CD14-positive monocyte (primary cell): ENCODE data around the gene ACAP1. TPM values are rescaled to one million over a fixed set of nuclear protein-coding genes. Genes with fewer than 3 reads are reported as not detected.
"Not testable (repeated sequence)": the region's sequence is repeated elsewhere in the genome, so short reads cannot be mapped to it uniquely, and the experiment has no call there.

Experiments
- DNase-seq, 3 donors: peaks; one replicate each; pipeline ENCODE4 v3.0.0-alpha.2; 2011 to 2022
- H2AFZ ChIP-seq: 2 replicates; pipeline ENCODE4 v1.6.0; 2012; ENCODE audit warnings: mild to moderate bottlenecking, low read depth, low read length, inconsistent platforms; ENCODE audit not compliant: insufficient read depth, poor library complexity, severe bottlenecking
- H3K27ac ChIP-seq, 2 donors: 1 replicate in 1 of 2; 2 replicates in 1 of 2; pipeline ENCODE4 v1.5.1; 2012 to 2013; ENCODE audit warnings: low read length in 2 of 2, control low read depth in 1 of 2, inconsistent platforms in 1 of 2, low read depth in 1 of 2, mild to moderate bottlenecking in 1 of 2
- H3K27me3 ChIP-seq, 2 donors: one replicate each; pipeline versions ENCODE4 v1.6.0 to v1.6.1; 2011 to 2013; ENCODE audit warnings: low read length in 2 of 2; ENCODE audit not compliant: control insufficient read depth in 2 of 2, insufficient read depth in 2 of 2
- H3K36me3 ChIP-seq, 2 donors: replicated peaks in 1 of 2; 1 replicate in 1 of 2; 2 replicates in 1 of 2; pipeline versions ENCODE4 v1.5.1 to v1.6.1; 2012 to 2013; ENCODE audit warnings: low read length in 2 of 2, control low read depth in 1 of 2, inconsistent platforms in 1 of 2, mild to moderate bottlenecking in 1 of 2; ENCODE audit not compliant: insufficient read depth in 2 of 2, control insufficient read depth in 1 of 2
- H3K4me1 ChIP-seq, 2 donors: 1 replicate in 1 of 2; 2 replicates in 1 of 2; pipeline versions ENCODE4 v1.5.1 to v1.6.1; 2012 to 2013; ENCODE audit warnings: low read length in 2 of 2, control low read depth in 1 of 2, inconsistent platforms in 1 of 2, mild to moderate bottlenecking in 1 of 2, moderate library complexity in 1 of 2; ENCODE audit not compliant: insufficient read depth in 2 of 2, control insufficient read depth in 1 of 2
- H3K4me2 ChIP-seq: replicated peaks from 2 replicates; pipeline ENCODE3; 2012; ENCODE audit warnings: low read length, moderate library complexity, mild to moderate bottlenecking; ENCODE audit not compliant: poor library complexity, severe bottlenecking; ENCODE audit errors: extremely low read depth
- H3K4me3 ChIP-seq, 3 experiments: fragments of 200-600 bp in 1 of 3; sonication (generic) in 1 of 3; replicated peaks in 1 of 3; 1 replicate in 2 of 3; 2 replicates in 1 of 3; pipeline ENCODE4 v1.5.1; 2011 to 2013; ENCODE audit warnings: low read length in 3 of 3, mild to moderate bottlenecking in 3 of 3, control low read depth in 2 of 3, low read depth in 2 of 3, inconsistent platforms in 1 of 3, moderate library complexity in 1 of 3
- H3K79me2 ChIP-seq: 2 replicates; pipeline ENCODE4 v1.6.0; 2012; ENCODE audit warnings: mild to moderate bottlenecking, control low read depth, inconsistent platforms, low read length, moderate library complexity; ENCODE audit not compliant: insufficient read depth
- H3K9ac ChIP-seq: 2 replicates; pipeline ENCODE4 v1.6.0; 2017; ENCODE audit warnings: low read length, mild to moderate bottlenecking; ENCODE audit not compliant: insufficient read depth, poor library complexity, severe bottlenecking
- H3K9me3 ChIP-seq, 2 donors: replicated peaks in 1 of 2; 1 replicate in 1 of 2; 2 replicates in 1 of 2; pipeline versions ENCODE4 v1.5.1 to v1.6.1; 2012 to 2013; ENCODE audit warnings: low read length in 2 of 2, control low read depth in 1 of 2; ENCODE audit not compliant: control insufficient read depth in 1 of 2, insufficient read depth in 1 of 2
- H4K20me1 ChIP-seq: 2 replicates; pipeline ENCODE4 v1.6.0; 2012; ENCODE audit warnings: mild to moderate bottlenecking, low read length, control low read depth, moderate library complexity; ENCODE audit not compliant: insufficient read depth
- H3K27ac Mint-ChIP-seq, 7 donors: one replicate each; pipeline ENCODE4 v1.8.0; 2020; ENCODE audit warnings: mild to moderate bottlenecking in 7 of 7, mixed read lengths in 7 of 7, moderate library complexity in 6 of 7, inconsistent platforms in 2 of 7
- H3K27me3 Mint-ChIP-seq, 3 donors: one replicate each; pipeline ENCODE4 v1.8.0; 2021 to 2022; ENCODE audit warnings: low read depth in 3 of 3, mild to moderate bottlenecking in 3 of 3, mixed read lengths in 3 of 3, moderate library complexity in 3 of 3, inconsistent platforms in 1 of 3
- H3K36me3 Mint-ChIP-seq, 2 donors: one replicate each; pipeline ENCODE4 v1.8.0; 2020; ENCODE audit warnings: mixed read lengths in 2 of 2, inconsistent platforms in 1 of 2, mild to moderate bottlenecking in 1 of 2
- H3K4me1 Mint-ChIP-seq: one replicate; pipeline ENCODE4 v1.8.0; 2020; ENCODE audit warnings: mild to moderate bottlenecking, mixed read lengths
- H3K4me3 Mint-ChIP-seq, 2 donors: one replicate each; pipeline ENCODE4 v1.8.0; 2020; ENCODE audit warnings: mild to moderate bottlenecking in 2 of 2, mixed read lengths in 2 of 2, moderate library complexity in 1 of 2
- H3K9me3 Mint-ChIP-seq, 7 donors: one replicate each; pipeline ENCODE4 v1.8.0; 2020 to 2022; ENCODE audit warnings: mixed read lengths in 7 of 7, mild to moderate bottlenecking in 6 of 7, moderate library complexity in 6 of 7, inconsistent platforms in 2 of 7
- CTCF ChIP-seq: fragments of 200-600 bp; IDR thresholded peaks from one replicate; pipeline ENCODE4 v1.8.0; 2022; ENCODE audit warnings: antibody characterized with exemption, mild to moderate bottlenecking
- WGBS: methylation state at CpG from one replicate; pipeline ENCODE4 v1.1.5; 2013; ENCODE audit warnings: missing lambda C conversion rate; ENCODE audit not compliant: insufficient coverage; 5-methylcytosine and 5-hydroxymethylcytosine counted together
- intact Hi-C, 2 donors: fragments of 100-400 bp; cut with micrococcal nuclease; formaldehyde crosslinking; loops; one replicate each; pipeline versions ENCODE4 v1.15.0 to v1.15.1; 2023
- polyA plus RNA-seq, 3 donors: library from polyadenylated mRNA; depleted of rRNA in 1 of 3; unstranded in 2 of 3; stranded (reverse) in 1 of 3; fragments of 300-500 nt in 2 of 3; fragments of >200 nt in 1 of 3; fragmentation: Illumina TruSeq in 2 of 3; gene quantifications; 1 replicate in 2 of 3; 2 replicates in 1 of 3; pipeline ENCODE4 v1.2.3, GENCODE V29; 2012 to 2021

ACAP1 gene
- polyA plus RNA-seq, 3 donors: 32.1 to 68.5 (median 40.5) TPM

GRCh38 chr17:7367083-7367482, 30.8 kb downstream of the ACAP1 start:
- 95% methylated on average over 4 of the region's 8 CpGs for WGBS
- H3K4me2 ChIP-seq: no peak overlapping the region
- TF ChIP-seq CTCF: no peak
- no peaks in the 10 kb centered on the region for H3K9me3 ChIP-seq
- no peaks in the 10 kb centered on the region for H4K20me1 ChIP-seq
- H3K79me2 ChIP-seq: no peaks in the 10 kb centered on the region
- H3K9ac ChIP-seq: no peak overlapping the region
- no peak for DNase-seq
- no peak overlapping the region for H2AFZ ChIP-seq
- peaks cover 8 to 15% (median 14%) of the 10 kb centered on the region in 3 donors for H3K27me3 Mint-ChIP-seq
- no peaks in the 10 kb centered on the region for H3K4me1 ChIP-seq
- no peaks in the 10 kb centered on the region for H3K36me3 Mint-ChIP-seq
- no peaks in the 10 kb centered on the region for H3K36me3 ChIP-seq
- H3K4me1 Mint-ChIP-seq: peaks cover 2% of the 10 kb centered on the region
- H3K27me3 ChIP-seq: no peaks in the 10 kb centered on the region
- no peak overlapping the region for H3K27ac Mint-ChIP-seq
- intact Hi-C loops: no loop called here
- no peak overlapping the region for H3K4me3 ChIP-seq
- no peak overlapping the region for H3K27ac ChIP-seq
- H3K9me3 Mint-ChIP-seq: no peaks in the 10 kb centered on the region
- H3K4me3 Mint-ChIP-seq: no peak overlapping the region

- no peaks in the 10 kb centered on the region for H3K36me3 Mint-ChIP-seq
- no peak overlapping the region for H3K27ac Mint-ChIP-seq
- H3K9ac ChIP-seq: no peak overlapping the region
Observed at GRCh38 chr17:7367918-7368598, 31.7 kb downstream of the ACAP1 start.

GRCh38 chr17:7368599-7368994, 32.3 kb downstream of the ACAP1 start:
- H3K27ac ChIP-seq, H3K79me2 ChIP-seq, H3K9ac ChIP-seq, H3K4me3 Mint-ChIP-seq, intact Hi-C loops, H3K9me3 Mint-ChIP-seq, H3K9me3 ChIP-seq, H4K20me1 ChIP-seq, H3K4me2 ChIP-seq, DNase-seq, H3K36me3 Mint-ChIP-seq, H2AFZ ChIP-seq, H3K4me1 ChIP-seq, H3K27ac Mint-ChIP-seq, H3K36me3 ChIP-seq, H3K27me3 ChIP-seq, H3K4me1 Mint-ChIP-seq, H3K4me3 ChIP-seq: not testable (repeated sequence)
- peaks cover 6 to 18% (median 14%) of the 10 kb centered on the region in 3 donors for H3K27me3 Mint-ChIP-seq
- whole genome bisulfite sequencing: 94% methylated on average over 4 of the region's 5 CpGs

More at GRCh38 chr17:7367918-7368598, 31.7 kb downstream of the ACAP1 start:
- Histone ChIP-seq H3K36me3 (no peaks in the 10 kb centered on the region), H3K79me2 (no peaks in the 10 kb centered on the region), H3K4me2 (no peak overlapping the region), H3K4me3 (no peak overlapping the region), H3K4me1 (no peaks in the 10 kb centered on the region), H4K20me1 (no peaks in the 10 kb centered on the region), H2AFZ (no peak overlapping the region), H3K27ac (no peak overlapping the region), H3K27me3 (no peaks in the 10 kb centered on the region), H3K9me3 (no peaks in the 10 kb centered on the region)
- TF ChIP-seq CTCF: no peak
- H3K4me3 Mint-ChIP-seq: no peak overlapping the region
- peaks cover 6 to 18% (median 14%) of the 10 kb centered on the region in 3 donors for H3K27me3 Mint-ChIP-seq
- peaks cover 2% of the 10 kb centered on the region for H3K4me1 Mint-ChIP-seq
- no peak for DNase-seq
- 100% methylated on average over 1 of the region's 13 CpGs for WGBS
- H3K9me3 Mint-ChIP-seq: no peaks in the 10 kb centered on the region
- intact Hi-C loops: no loop called here
